T-helper 1 cell treated with Interleukin-12 subunit alpha and Interleukin-12 subunit beta and Interleukin-4 antibody, amounts not matched to agents 30 μg/mL and 1 μg/mL, for 36 hours (primary cell): ENCODE measurements around the gene GTF3A.

Source experiments
- H3K27ac Mint-ChIP-seq: one replicate; pipeline ENCODE4 v1.8.0; 2021; ENCODE audit warnings: mild to moderate bottlenecking, mixed read lengths
- H3K27me3 Mint-ChIP-seq: one replicate; pipeline ENCODE4 v1.8.0; 2021; ENCODE audit warnings: low read depth, mixed read lengths
- H3K36me3 Mint-ChIP-seq: one replicate; pipeline ENCODE4 v1.8.0; 2021; ENCODE audit warnings: low read depth, mixed read lengths
- H3K4me1 Mint-ChIP-seq: one replicate; pipeline ENCODE4 v1.8.0; 2021; ENCODE audit warnings: low read depth, mixed read lengths
- H3K4me3 Mint-ChIP-seq: one replicate; pipeline ENCODE4 v1.8.0; 2021; ENCODE audit warnings: mild to moderate bottlenecking, moderate library complexity, mixed read lengths
- H3K9me3 Mint-ChIP-seq: one replicate; pipeline ENCODE4 v1.8.0; 2021; ENCODE audit warnings: mixed read lengths

Gene GTF3A

GRCh38 chr13:27481766-27482165, 57.3 kb downstream of the GTF3A start:
- Mint-ChIP-seq H3K36me3 (no peaks in the 10 kb centered on the region), H3K4me1 (peaks cover 18% of the 10 kb centered on the region), H3K27ac (no peak overlapping the region), H3K27me3 (peaks cover 10% of the 10 kb centered on the region), H3K4me3 (no peak overlapping the region), H3K9me3 (peaks cover 4% of the 10 kb centered on the region)

GRCh38 chr13:27482983-27483382, 58.6 kb downstream of the GTF3A start:
- Mint-ChIP-seq H3K4me3 (no peak overlapping the region), H3K36me3 (no peaks in the 10 kb centered on the region), H3K9me3 (peaks cover 4% of the 10 kb centered on the region), H3K4me1 (peaks cover 9% of the 10 kb centered on the region), H3K27me3 (peaks cover 10% of the 10 kb centered on the region), H3K27ac (no peak overlapping the region)

GRCh38 chr13:27483421-27483820, 59.0 kb downstream of the GTF3A start:
- H3K4me1 Mint-ChIP-seq = peaks cover 6% of the 10 kb centered on the region
- peaks cover 10% of the 10 kb centered on the region for H3K27me3 Mint-ChIP-seq
- H3K27ac Mint-ChIP-seq = no peak overlapping the region
- no peaks in the 10 kb centered on the region for H3K36me3 Mint-ChIP-seq
- no peak overlapping the region for H3K4me3 Mint-ChIP-seq
- peaks cover 4% of the 10 kb centered on the region for H3K9me3 Mint-ChIP-seq
